HG02970 (cell line): ENCODE results near the gene SDF2.
"Not testable (repeated sequence)": the region's sequence is repeated elsewhere in the genome, so short reads cannot be mapped to it uniquely, and the experiment has no call there.

Source experiments
- ATAC-seq: cut with Tn5 transposase; IDR thresholded peaks from one replicate; pipeline ENCODE4 v1.9.1; 2021; ENCODE audit warnings: mild to moderate bottlenecking, moderate library complexity, moderate number of reproducible peaks; ENCODE audit not compliant: unreplicated experiment, low FRiP score

The SDF2 gene

GRCh38 chr17:28686296-28686695, 24.6 kb upstream of the SDF2 start:
- ATAC-seq = no peak

GRCh38 chr17:28685366-28685765, 23.7 kb upstream of the SDF2 start:
- ATAC-seq = no peak

DNA sequence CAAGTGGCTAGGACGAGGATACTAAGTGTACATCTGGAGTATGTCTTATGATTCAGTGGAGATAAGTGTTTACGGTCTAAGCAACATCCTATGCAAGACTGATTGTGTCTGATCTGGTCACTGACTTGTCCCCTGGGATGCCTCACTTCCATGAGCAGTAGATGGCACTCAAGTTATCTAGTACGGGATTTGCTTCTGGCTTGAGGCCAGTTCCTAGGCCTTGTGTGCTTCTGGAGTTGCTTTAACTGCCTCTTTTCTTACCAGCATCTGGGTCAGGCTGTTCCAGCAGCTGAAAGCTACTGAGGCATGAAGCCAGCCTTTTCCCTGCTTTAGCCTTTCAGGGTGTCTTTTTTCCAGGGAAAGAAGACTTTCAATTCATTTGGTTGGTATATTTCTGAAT, 23.3 kb upstream of the SDF2 start:
- no peak for ATAC-seq

GRCh38 chr17:28682655-28683054, 20.9 kb upstream of the SDF2 start:
- ATAC-seq = no peak

GRCh38 chr17:28675980-28676379, 14.3 kb upstream of the SDF2 start:
- no peak for ATAC-seq

DNA sequence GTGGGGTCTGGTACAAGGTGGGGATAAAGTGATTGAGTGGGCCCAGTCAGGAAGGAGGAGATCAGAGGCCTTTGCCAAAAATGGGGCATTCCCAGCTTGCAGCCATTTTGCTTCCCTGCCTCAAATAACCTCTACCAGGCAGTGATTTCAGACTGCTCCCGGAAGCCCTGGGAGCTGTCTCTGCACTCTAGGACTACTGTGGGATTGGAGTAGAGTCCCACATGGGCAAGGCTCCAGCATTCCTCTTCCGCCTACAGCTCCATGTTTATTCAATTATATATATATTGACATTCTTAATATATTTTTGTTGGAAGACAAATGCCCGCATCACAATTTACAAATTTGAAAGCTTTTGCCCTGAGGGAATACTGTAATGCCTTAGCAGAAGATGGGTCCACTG, 13.8 kb upstream of the SDF2 start:
- ATAC-seq = no peak

DNA sequence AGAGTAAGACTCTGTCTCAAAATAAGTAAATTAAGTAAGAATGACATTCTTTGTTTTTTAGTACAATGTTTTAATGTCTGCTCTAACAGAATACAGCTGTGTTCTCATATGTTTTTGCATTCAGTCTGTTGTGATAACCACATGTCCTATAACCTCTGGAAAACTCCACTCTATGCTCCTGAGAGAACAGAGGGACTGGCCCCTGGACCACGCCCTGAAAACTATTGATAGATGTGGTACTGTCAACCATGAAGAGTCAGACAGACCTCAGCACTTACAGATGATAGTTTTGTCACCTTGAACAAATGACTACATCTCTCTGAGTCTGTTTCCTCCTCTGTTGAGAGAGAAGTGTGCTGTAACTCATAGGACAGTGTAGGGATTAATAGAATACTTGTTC, 8.2 kb upstream of the SDF2 start:
- no peak for ATAC-seq

DNA sequence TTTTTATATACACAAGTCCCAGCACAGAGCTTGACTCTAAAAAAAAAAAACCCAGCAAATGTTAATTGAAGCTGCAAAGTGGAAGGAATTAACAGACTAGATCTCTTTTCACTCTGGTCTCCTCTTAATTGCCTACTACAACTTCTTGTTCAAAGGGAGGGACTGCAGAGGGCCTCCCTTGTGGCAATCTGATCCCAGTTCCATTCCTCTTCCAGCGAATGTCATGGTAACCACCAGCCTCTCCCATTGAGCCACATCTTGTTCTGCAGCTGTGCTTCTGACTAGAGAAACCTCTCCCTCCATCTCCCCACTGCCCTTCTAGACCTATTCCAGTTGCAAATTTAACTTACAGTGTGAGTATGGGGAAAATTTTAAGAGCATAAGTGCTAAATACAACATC, 6.2 kb upstream of the SDF2 start:
- no peak for ATAC-seq

- no peak for ATAC-seq
These were observed 4.3 kb upstream of the SDF2 start for GRCh38 chr17:28665994-28666393.

DNA sequence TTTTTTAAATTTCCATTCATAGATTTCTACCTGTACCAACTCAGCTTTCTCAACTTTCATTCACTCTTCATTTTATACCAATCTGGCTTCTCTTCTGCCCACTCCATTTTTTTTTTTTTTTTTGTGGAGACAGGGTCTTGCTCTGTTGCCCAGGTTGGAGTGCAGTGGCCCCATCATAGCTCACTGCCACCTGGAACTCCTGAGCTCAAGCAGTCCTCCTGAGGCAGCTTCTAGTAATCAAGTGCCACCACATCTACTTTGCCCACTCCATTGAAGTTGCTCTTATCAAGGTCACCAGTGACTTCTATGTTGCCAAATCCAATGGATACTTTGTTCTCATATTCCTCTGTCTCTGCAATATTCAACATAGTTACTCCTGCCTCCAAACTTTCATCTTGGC, 2.0 kb upstream of the SDF2 start:
- ATAC-seq = no peak

- peak; percentile 6 for ATAC-seq
These were observed 772 bp upstream of the SDF2 start for GRCh38 chr17:28662527-28662829.

- ATAC-seq = not testable (repeated sequence)
These were observed 2.2 kb downstream of the SDF2 start for GRCh38 chr17:28659497-28659881.

DNA sequence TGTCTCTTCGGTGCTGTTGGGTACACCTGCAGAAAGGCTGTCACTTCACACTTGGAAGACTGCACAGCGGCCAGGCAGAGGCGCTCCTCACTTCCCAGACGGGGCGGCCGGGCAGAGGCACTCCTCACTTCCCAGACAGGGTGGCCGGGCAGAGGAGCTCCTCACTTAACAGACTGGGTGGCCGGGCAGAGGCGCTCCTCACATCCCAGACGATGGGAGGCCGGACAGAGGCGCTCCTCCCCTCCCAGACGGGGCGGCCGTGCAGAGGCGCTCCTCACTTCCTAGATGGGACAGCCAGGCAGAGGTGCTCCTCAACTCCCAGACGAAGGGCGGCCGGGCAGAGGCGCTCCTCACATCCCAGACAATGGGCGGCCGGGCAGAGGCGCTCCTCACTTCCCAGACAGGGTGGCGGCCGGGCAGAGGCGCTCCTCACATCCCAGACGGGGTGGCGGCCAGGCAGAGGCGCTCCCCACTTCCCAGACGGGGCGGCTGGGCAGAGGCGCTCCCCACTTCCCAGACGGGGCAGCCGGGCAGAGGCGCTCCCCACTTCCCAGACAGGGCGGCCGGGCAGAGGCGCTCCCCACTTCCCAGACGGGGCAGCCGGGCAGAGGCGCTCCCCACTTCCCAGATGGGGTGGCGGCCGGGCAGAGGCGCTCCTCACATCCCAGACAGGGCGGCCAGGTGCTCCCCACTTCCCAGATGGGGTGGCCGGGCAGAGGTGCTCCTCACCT, 2.8 kb downstream of the SDF2 start:
- ATAC-seq = not testable (repeated sequence)

GRCh38 chr17:28658342-28658741, 3.4 kb downstream of the SDF2 start:
- ATAC-seq = not testable (repeated sequence)

DNA sequence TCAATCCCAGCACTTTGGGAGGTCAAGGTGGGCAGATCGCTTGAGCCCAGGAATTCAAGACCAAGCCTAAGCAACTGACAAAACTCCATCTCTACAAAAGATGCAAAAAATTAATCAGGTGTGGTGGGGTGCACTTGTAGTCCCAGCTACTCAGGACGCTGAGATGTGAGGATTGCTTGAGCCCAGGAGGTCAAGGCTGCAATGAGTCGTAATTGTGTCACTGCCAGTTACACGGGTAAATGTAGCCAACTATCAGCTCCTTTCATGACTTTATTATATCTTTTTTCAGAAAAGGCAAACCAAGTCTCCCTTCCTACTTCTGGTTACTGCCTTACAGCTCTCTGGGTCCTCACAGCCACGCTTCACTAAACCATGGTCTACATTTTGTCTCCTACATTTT, 4.0 kb downstream of the SDF2 start:
- ATAC-seq = no peak

GRCh38 chr17:28655160-28655559, 6.5 kb downstream of the SDF2 start:
- no peak for ATAC-seq

DNA sequence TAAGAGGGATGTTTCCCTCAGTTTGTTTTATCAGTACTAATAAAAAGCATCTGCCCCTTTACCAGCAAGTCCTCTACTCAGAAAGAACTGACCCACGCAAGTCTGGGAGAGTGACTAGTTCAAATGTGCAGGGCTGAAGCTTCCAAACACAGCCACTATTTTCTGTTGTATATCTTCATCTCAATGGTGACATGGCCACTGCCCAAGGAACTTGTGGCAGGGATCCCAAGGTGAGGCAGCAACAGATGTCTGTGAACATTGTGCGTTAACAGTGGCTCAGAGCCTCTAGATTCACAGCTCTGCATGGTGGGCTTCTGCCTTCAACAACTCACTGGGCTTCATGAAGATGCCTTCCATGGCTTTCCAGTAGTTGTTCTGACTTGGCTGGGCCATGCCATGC, 13.0 kb downstream of the SDF2 start:
- ATAC-seq = no peak

GRCh38 chr17:28646039-28646754, 15.5 kb downstream of the SDF2 start:
- ATAC-seq = no peak

DNA sequence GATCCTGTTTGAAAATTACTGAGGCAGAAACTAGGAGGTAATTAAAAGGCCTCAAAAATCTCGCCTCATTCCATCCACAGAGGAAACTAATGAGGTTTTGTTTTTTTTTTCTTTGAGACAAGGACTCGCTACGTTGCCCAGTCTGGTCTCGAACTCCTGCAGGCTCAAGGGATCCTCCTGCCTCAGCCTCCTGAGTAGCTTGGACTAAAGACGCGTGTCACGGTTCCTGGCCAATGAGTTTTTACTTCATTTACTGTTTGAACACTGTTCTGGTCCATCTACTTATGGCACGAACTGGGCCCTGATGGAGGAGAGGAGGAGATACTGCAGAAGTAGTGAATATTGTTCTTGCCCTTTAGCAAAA, 16.1 kb downstream of the SDF2 start:
- ATAC-seq = no peak

DNA sequence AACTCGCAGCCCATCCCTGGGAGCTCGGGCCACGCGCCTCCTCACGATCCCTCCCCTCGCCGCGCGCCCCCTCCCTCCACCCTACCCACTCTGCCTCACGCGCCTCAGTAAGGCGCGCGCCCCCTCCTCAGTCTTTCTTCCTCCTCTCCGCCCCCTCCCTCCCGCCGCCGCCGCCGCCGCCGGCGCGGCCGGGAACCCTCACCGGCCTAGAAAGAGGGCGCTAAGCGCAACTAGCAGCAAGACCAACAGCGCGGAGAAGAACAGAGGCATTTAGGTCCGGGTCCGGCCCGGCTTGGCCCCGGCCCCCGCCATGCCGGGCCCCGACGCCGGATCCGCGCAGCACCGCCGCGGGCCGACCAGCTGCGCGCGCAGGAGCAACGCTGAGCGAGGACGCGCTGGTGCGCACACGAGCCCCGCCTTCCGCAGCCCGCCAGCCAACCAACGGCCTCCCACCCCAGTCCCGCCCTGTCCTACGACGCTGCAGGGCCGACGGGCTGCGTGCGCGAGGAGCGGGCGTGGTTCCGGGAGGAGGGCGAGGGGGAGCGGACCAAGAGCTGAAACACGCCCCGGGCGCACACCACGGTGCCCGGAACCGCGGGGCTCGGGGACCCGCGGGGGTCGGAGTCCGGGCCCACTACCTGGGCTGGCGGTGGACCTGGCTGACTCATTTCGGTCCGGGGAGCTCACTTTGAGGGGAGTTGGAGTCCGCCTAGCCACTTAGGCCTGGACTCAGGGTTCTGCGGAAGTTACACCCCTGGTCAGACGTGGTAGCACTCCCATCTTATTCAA, 16.7 kb downstream of the SDF2 start, which contains the start of gene BLTP2:
TSS of gene BLTP2 (minus strand) at position 372 of the 789 bp plus-strand sequence. CDS start at position 270, 102 bp downstream.
- ATAC-seq = peak; percentile 88

DNA sequence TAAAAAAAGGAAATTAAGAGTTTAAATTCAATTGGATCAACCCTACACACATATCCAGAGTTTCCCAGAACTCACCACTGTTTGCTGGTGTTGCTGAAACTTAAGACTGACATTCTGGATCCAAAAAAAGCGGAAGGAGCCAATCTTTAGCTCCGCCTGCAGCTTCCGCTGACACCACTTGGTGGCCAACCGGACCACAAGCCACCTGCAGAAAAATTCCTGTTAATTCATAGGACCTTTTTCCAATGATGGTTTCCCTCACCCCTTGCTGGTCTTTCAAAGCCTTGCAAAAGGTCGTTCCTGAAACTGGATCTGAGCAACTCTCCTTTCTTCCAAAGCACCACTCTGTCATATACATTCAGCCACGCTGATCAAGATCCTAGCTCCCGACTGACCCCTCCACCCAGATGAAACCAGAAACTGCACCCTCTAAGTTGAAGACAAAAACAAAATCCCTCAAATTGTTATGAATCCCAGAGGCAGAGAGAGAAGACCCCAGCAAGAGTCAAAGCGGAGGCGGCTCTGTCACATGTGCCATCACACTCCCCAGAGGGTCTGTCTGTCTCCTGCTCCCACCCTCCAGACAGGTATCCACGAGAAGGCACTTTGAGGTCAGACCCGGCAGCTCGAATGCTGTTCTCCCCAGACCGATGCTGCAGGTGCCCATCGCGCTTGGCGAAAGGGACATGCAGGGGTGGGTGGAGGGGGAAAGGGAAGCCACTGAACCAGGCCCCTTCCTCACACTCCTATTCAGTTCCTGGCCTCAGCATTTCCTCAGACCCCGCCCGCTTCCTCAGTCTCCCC, 17.5 kb downstream of the SDF2 start:
- ATAC-seq = no peak
